K562 (cell line): ENCODE measurements around the gene SRGAP3. TPM values are rescaled to one million over a fixed set of nuclear protein-coding genes. Genes with fewer than 3 reads are reported as not detected.
A peak's percentile ranks its signal among the peaks of the same experiment; 100 is the strongest.

Experiments
- ATAC-seq: fragments of 200-7000 bp; cut with Tn5 transposase; 3 replicates; pipeline ENCODE4 v1.9.1; 2020; ENCODE audit warnings: moderate library complexity
- BruUV-seq: library from RNA; stranded (reverse); fragments of 400-500 nt; replicated peaks from 2 replicates; lab custom pipeline; 2021; lab: Mats Ljungman, UMichigan
- CTCF ChIA-PET: fragments of 300-600 bp; formaldehyde crosslinking; extraction: SDS; loops from one replicate; lab custom pipeline; 2021; ENCODE audit warnings: low intra/inter-chr PET ratio; lab: Yijun Ruan, JAX
- POLR2A ChIA-PET: fragments of 300-600, 350-650 bp; sonication (Branson Sonifier 250); formaldehyde crosslinking; extraction: SDS; loops from one replicate; lab custom pipeline; 2021; ENCODE audit warnings: antibody characterized with exemption, inconsistent platforms; lab: Yijun Ruan, JAX
- DNase-seq, 4 experiments: peaks; one replicate each; pipeline versions ENCODE4 v3.0.0 to v3.0.0-alpha.2; 2011 to 2018; ENCODE audit warnings: low spot score in 3 of 4, mixed read lengths in 3 of 4; ENCODE audit errors: extremely low read depth in 1 of 4
- FAIRE-seq: peaks from 2 replicates; lab custom pipeline; 2011; peaks lifted over from hg19 to GRCh38; lab: Jason Lieb, UNC
- H2AFZ ChIP-seq: 2 replicates; pipeline ENCODE4 v1.6.0; 2011; ENCODE audit warnings: low read depth, low read length, control low read depth, inconsistent platforms
- H3K27ac ChIP-seq: fragments of 200-600 bp; 3 replicates; pipeline ENCODE4 v1.8.0; 2011; ENCODE audit warnings: low read depth, mild to moderate bottlenecking, control low read depth, inconsistent platforms, low read length, moderate library complexity, mixed read lengths; ENCODE audit errors: extremely low read depth
- H3K27me3 ChIP-seq, 2 experiments: fragments of 300-600 bp in 1 of 2; 2 replicates in 1 of 2; 3 replicates in 1 of 2; pipeline versions ENCODE4 v1.6.0 to v1.8.0; 2011; ENCODE audit warnings: inconsistent platforms in 2 of 2, low read length in 2 of 2, mild to moderate bottlenecking in 1 of 2, mixed read lengths in 1 of 2, moderate library complexity in 1 of 2; ENCODE audit not compliant: control insufficient read depth in 2 of 2, insufficient read depth in 2 of 2
- H3K36me3 ChIP-seq: fragments of 300-600 bp; 3 replicates; pipeline ENCODE4 v1.8.0; 2011; ENCODE audit warnings: mild to moderate bottlenecking, low read length, inconsistent platforms; ENCODE audit not compliant: control insufficient read depth, insufficient read depth
- H3K4me1 ChIP-seq, 2 experiments: fragments of 200-600 bp in 1 of 2; replicated peaks in 1 of 2; 2 replicates in 1 of 2; 3 replicates in 1 of 2; pipeline versions ENCODE4 v1.5.1 to v1.8.0; 2011; ENCODE audit warnings: inconsistent platforms in 2 of 2, low read length in 2 of 2, mild to moderate bottlenecking in 1 of 2, mixed read lengths in 1 of 2, moderate library complexity in 1 of 2; ENCODE audit not compliant: control insufficient read depth in 2 of 2, insufficient read depth in 2 of 2
- H3K4me2 ChIP-seq: 2 replicates; pipeline ENCODE4 v1.6.1; 2011; ENCODE audit warnings: low read length, control low read depth, inconsistent platforms, mixed read lengths; ENCODE audit not compliant: insufficient read depth
- H3K4me3 ChIP-seq: fragments of 200-600 bp; sonication (generic), shearing (Covaris generic); 2 replicates; pipeline ENCODE4 v1.5.1; 2016; ENCODE audit warnings: control low read depth, inconsistent platforms
- H3K79me2 ChIP-seq: fragments of 200-600 bp; 3 replicates; pipeline ENCODE4 v1.8.0; 2011; ENCODE audit warnings: low read length, inconsistent platforms; ENCODE audit not compliant: control insufficient read depth, insufficient read depth
- H3K9ac ChIP-seq, 2 experiments: 2 replicates each; pipeline versions ENCODE4 v1.6.0 to v1.6.1; 2011; ENCODE audit warnings: low read depth in 2 of 2, low read length in 2 of 2, control low read depth in 1 of 2, inconsistent platforms in 1 of 2, mild to moderate bottlenecking in 1 of 2, mixed read lengths in 1 of 2; ENCODE audit not compliant: insufficient read depth in 1 of 2
- H3K9me1 ChIP-seq: one replicate; pipeline ENCODE4 v1.6.0; 2011; ENCODE audit warnings: inconsistent platforms, mild to moderate bottlenecking, low read length, moderate library complexity; ENCODE audit not compliant: control insufficient read depth, insufficient read depth
- H3K9me3 ChIP-seq: replicated peaks from 2 replicates; pipeline ENCODE4 v1.5.1; 2011; ENCODE audit warnings: low read depth, low read length, inconsistent platforms; ENCODE audit not compliant: control insufficient read depth, insufficient read depth
- H4K20me1 ChIP-seq: replicated peaks from 2 replicates; pipeline ENCODE4 v1.6.1; 2011; ENCODE audit warnings: low read length, inconsistent platforms, mixed read lengths; ENCODE audit not compliant: control insufficient read depth, insufficient read depth
- CREB3 ChIP-seq: fragments of 450-650 bp; conservative IDR thresholded peaks from 2 replicates; pipeline ENCODE4 v1.6.1; 2016; ENCODE audit warnings: missing genetic modification characterization, low read depth, mild to moderate bottlenecking, missing compliant biosample characterization, moderate library complexity
- ERF ChIP-seq: fragments of 450-650 bp; formaldehyde crosslinking; IDR thresholded peaks from 2 replicates; pipeline ENCODE4 v1.4.0; 2020; ENCODE audit warnings: mild to moderate bottlenecking, mixed read lengths
- GTF2F1 ChIP-seq: IDR thresholded peaks from 2 replicates; pipeline ENCODE4 v1.6.1; 2011; ENCODE audit warnings: low read depth, low read length, improper control_type of control experiment
- NFE2L1 ChIP-seq: fragments of 450-650 bp; IDR thresholded peaks from 2 replicates; pipeline ENCODE4 v1.6.1; 2016; ENCODE audit warnings: missing genetic modification characterization, low read depth, mild to moderate bottlenecking, missing compliant biosample characterization, moderate library complexity, borderline replicate concordance
- NFRKB ChIP-seq: fragments of 450-650 bp; IDR thresholded peaks from 2 replicates; pipeline ENCODE4 v1.6.1; 2016; ENCODE audit warnings: low read depth
- RBBP5 ChIP-seq: fragments of 200-600 bp; sonication (generic); IDR thresholded peaks from 2 replicates; pipeline ENCODE4 v1.6.1; 2012; ENCODE audit warnings: borderline replicate concordance, mild to moderate bottlenecking, low read length, control low read depth, inconsistent platforms; ENCODE audit not compliant: insufficient read depth, poor library complexity, severe bottlenecking
- RBM25 ChIP-seq: fragments of 200-400 bp; formaldehyde crosslinking; IDR thresholded peaks from 2 replicates; pipeline ENCODE4 v1.6.1; 2018; ENCODE audit warnings: low read length, low read depth, moderate library complexity; ENCODE audit not compliant: severe bottlenecking
- RNF2 ChIP-seq: sonication (generic); IDR thresholded peaks from 2 replicates; pipeline ENCODE4 v1.6.1; 2016
- SAFB2 ChIP-seq: fragments of 200-400 bp; formaldehyde crosslinking; IDR thresholded peaks from 2 replicates; pipeline ENCODE4 v1.6.1; 2018; ENCODE audit warnings: borderline replicate concordance, low read length, low read depth, moderate library complexity; ENCODE audit not compliant: severe bottlenecking
- SIN3A ChIP-seq, 2 experiments: fragments of 150-350 bp in 1 of 2; IDR thresholded peaks; 2 replicates each; pipeline ENCODE4 v1.6.1; 2011 to 2016; ENCODE audit warnings: borderline replicate concordance in 2 of 2, low read depth in 2 of 2, low read length in 2 of 2, mild to moderate bottlenecking in 2 of 2, moderate library complexity in 2 of 2; ENCODE audit not compliant: control insufficient read depth in 1 of 2
- ZFPM2 ChIP-seq: fragments of 250-450 bp; sonication (Bioruptor Pico); IDR thresholded peaks from 2 replicates; pipeline ENCODE4 v1.5.1; 2022; ENCODE audit warnings: mild to moderate bottlenecking
- ZNF133 ChIP-seq: fragments of 250-450 bp; sonication (Bioruptor Pico); IDR thresholded peaks from 2 replicates; pipeline ENCODE4 v1.4.0; 2020; ENCODE audit warnings: mild to moderate bottlenecking
- ZNF316 ChIP-seq: fragments of 450-650 bp; IDR thresholded peaks from 2 replicates; pipeline ENCODE4 v1.6.1; 2016
- ZSCAN29 ChIP-seq: fragments of 450-650 bp; IDR thresholded peaks from 2 replicates; pipeline ENCODE4 v1.6.1; 2017
- WGBS: fragments of 100-300 bp; shearing (Covaris generic); methylation state at CpG from one replicate; pipeline ENCODE4 v1.1.6; 2016; ENCODE audit warnings: low coverage, mixed read lengths; ENCODE audit not compliant: insufficient coverage; ENCODE audit errors: missing lambda C conversion rate; 5-methylcytosine and 5-hydroxymethylcytosine counted together
- in situ Hi-C: fragments of 300-500 bp; cut with MboI; formaldehyde crosslinking; loops from 4 replicates; pipeline ENCODE4 v1.15.0; 2018; ENCODE audit warnings: inconsistent platforms, mixed read lengths
- intact Hi-C: fragments of 100-400 bp; cut with micrococcal nuclease; formaldehyde crosslinking; loops from 2 replicates; pipeline ENCODE4 v1.14.2; 2022
- polyA plus RNA-seq, 8 experiments: library from polyadenylated mRNA; depleted of rRNA in 4 of 8; stranded (reverse) in 5 of 8; unstranded in 3 of 8; fragments of >200 nt; fragmentation: Nextera tagmentation in 2 of 8; fragmentation: Illumina TruSeq in 1 of 8; extraction: Ambion mirVana in 2 of 8; extraction: Trizol in 1 of 8; gene quantifications; 2 replicates each; pipeline versions ENCODE4 v1.2.1 to v1.2.3, GENCODE V29; 2011 to 2014; ENCODE audit warnings: inconsistent platforms in 1 of 8, missing spikeins in 1 of 8
- total RNA-seq, 7 experiments: library from RNA; depleted of rRNA in 6 of 7; stranded (reverse); fragments of >200 nt in 6 of 7; fragmentation: Illumina TruSeq in 2 of 7; extraction: Trizol in 2 of 7; gene quantifications; 2 replicates each; pipeline versions ENCODE4 v1.2.1 to v1.2.3, GENCODE V29; 2011 to 2021; ENCODE audit warnings: low replicate concordance in 1 of 7
- TF ChIP-seq, protein P1 (sequence below): fragments of 250-450 bp; sonication (Bioruptor Pico); IDR thresholded peaks from 2 replicates; pipeline ENCODE4 v1.4.0; 2020
- TF ChIP-seq, protein P2 (sequence below): fragments of 450-650 bp; IDR thresholded peaks from 2 replicates; pipeline ENCODE4 v1.6.1; 2016; ENCODE audit warnings: borderline replicate concordance

Gene SRGAP3
- total and polyA plus RNA-seq, 9 of the 15 experiments (the other 6 are each of a cell fraction or from before 2014, with no cell fraction given) = 0.11 to 0.85 (median 0.35) TPM; not detected in 2

DNA sequence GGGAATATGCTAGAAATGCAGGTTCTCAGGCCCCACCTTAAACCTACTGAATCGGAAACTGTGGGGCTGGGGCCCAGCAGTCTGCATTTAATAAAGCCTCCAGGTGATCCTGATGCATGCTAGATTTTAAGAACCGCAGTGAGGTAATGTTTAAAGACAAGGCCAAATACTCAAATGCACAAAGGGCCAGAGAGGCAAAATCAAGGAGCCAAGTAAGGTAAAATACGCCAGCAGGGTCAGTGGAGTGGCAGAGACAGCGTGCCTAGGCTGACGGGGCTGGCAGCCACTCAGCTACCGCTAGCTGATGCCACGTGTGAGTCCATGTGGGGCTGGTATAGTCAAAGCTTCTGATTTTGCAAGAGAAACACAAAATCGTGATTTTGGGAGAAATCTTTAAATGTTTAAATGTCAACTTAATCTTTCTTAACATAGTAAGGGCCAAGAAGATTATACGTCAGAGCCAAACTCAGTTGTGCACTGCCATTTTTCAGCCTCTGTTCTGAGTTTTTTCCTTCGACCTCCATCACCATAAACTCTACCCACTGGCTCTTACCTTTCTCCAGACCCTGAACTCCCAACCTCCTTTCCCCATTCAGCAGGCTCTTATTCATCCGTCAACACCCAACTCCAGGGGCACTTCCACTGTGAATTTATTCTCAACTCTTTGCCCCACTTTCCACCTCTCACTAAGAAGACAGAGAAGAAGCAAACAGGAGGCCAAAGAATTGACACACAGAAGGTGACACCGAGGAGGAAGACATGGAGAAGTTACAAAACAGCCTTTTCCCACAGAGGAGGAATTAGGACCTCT is 149.5 kb downstream of the SRGAP3 start:
- FAIRE-seq = peak; percentile 32
- POLR2A ChIA-PET = interaction anchor here (1.0 to 1.4 kb wide), 2 partner anchors 9 to 36 kb away, joined by 3 read pairs; no protein-coding TSS in a partner anchor
- TF ChIP-seq RBBP5 (no peak), SAFB2 (no peak), ZNF133 (CRISPR knock-in tag) (no peak), NFE2L1 (tag) (no peak), ZNF316 (no peak), ZSCAN29 (no peak), ERF (CRISPR knock-in tag) (no peak), SIN3A (IDR thresholded peaks at IDR 0.05; ENCODE audit: borderline replicate concordance in 2 of 2, control insufficient read depth in 1 of 2, low read depth in 2 of 2, low read length in 2 of 2) (no peak), ZFPM2 (CRISPR knock-in tag) (no peak), CREB3 (tag) (no peak), RBM25 (no peak), GTF2F1 (no peak), RNF2 (no peak), NFRKB (no peak)
- TF ChIP-seq, protein P1, sequence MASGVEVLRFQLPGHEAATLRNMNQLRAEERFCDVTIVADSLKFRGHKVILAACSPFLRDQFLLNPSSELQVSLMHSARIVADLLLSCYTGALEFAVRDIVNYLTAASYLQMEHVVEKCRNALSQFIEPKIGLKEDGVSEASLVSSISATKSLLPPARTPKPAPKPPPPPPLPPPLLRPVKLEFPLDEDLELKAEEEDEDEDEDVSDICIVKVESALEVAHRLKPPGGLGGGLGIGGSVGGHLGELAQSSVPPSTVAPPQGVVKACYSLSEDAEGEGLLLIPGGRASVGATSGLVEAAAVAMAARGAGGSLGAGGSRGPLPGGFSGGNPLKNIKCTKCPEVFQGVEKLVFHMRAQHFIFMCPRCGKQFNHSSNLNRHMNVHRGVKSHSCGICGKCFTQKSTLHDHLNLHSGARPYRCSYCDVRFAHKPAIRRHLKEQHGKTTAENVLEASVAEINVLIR (CRISPR knock-in tag) = no peak
- TF ChIP-seq, protein P2, sequence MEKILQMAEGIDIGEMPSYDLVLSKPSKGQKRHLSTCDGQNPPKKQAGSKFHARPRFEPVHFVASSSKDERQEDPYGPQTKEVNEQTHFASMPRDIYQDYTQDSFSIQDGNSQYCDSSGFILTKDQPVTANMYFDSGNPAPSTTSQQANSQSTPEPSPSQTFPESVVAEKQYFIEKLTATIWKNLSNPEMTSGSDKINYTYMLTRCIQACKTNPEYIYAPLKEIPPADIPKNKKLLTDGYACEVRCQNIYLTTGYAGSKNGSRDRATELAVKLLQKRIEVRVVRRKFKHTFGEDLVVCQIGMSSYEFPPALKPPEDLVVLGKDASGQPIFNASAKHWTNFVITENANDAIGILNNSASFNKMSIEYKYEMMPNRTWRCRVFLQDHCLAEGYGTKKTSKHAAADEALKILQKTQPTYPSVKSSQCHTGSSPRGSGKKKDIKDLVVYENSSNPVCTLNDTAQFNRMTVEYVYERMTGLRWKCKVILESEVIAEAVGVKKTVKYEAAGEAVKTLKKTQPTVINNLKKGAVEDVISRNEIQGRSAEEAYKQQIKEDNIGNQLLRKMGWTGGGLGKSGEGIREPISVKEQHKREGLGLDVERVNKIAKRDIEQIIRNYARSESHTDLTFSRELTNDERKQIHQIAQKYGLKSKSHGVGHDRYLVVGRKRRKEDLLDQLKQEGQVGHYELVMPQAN = no peak

More for the DNA sequence above, 149.5 kb downstream of the SRGAP3 start:
- Histone ChIP-seq H3K36me3 (no peaks in the 10 kb centered on the region), H3K4me3 (no peak overlapping the region), H3K9me3 (no peaks in the 10 kb centered on the region), H3K79me2 (no peaks in the 10 kb centered on the region), H3K4me1 (no peaks in the 10 kb centered on the region), H3K9me1 (no peaks in the 10 kb centered on the region), H2AFZ (no peak overlapping the region), H4K20me1 (no peaks in the 10 kb centered on the region), H3K9ac (no peak overlapping the region), H3K27ac (no peak overlapping the region), H3K27me3 (peaks cover 18 to 70% of the 10 kb centered on the region in 2 experiments; a peak in 4 of 5 replicates), H3K4me2 (no peak overlapping the region)
- CTCF ChIA-PET = no interaction called here
- no TSS peak for BruUV-seq
- in situ Hi-C loops = no loop called here
- no peak for DNase-seq
- 2% methylated on average over 12 of the region's 12 CpGs for WGBS
- no peak for ATAC-seq
- intact Hi-C loops = no loop called here
